ENCODE data around the gene UGT1A8. TPM values are rescaled to one million over a fixed set of nuclear protein-coding genes. Genes with fewer than 3 reads are reported as not detected.

The UGT1A8 gene
- total RNA-seq, 1 experiment from 2014 or later: 0.17 TPM

DNA sequence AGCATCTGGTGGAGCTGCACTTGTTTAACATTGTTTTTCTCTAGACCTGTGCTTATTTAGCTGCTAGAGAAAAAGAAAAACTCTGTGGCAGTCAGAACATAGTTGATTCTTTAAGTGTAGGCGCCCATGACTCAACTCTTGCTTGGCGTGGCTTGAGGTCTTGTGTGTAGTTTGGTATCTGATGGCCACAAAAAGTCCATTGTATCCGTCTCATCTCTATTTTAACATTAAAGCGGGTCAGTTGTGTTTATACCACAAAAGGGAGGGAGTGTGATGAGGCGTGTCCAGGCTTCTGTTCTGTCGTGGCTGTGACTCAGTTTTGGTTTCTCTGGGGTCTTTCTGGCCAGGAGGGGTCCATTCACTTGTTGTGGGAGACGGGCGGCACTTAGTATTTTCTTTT is 24.2 kb upstream of the UGT1A8 start:
- Histone ChIP-seq H3K4me1 (replicated peaks; ENCODE audit: insufficient read depth) (peaks cover 11% of the 10 kb centered on the region), H3K27me3 (ENCODE audit: insufficient read depth, low read depth) (no peaks in the 10 kb centered on the region), H3K9me3 (ENCODE audit: insufficient read depth, low read depth) (no peaks in the 10 kb centered on the region), H3K79me2 (ENCODE audit: low read depth) (no peaks in the 10 kb centered on the region), H3K4me2 (no peak overlapping the region), H3K36me3 (ENCODE audit: low read depth) (no peaks in the 10 kb centered on the region), H4K20me1 (ENCODE audit: insufficient read depth) (no peaks in the 10 kb centered on the region), H3K4me3 (no peak overlapping the region), H3K27ac (no peak overlapping the region), H2AFZ (no peak overlapping the region), H3K9me2 (ENCODE audit: insufficient read depth) (no peaks in the 10 kb centered on the region), H3F3A (ENCODE audit: insufficient read depth, low read depth) (no peaks in the 10 kb centered on the region)
- TF ChIP-seq EZH2 (IDR thresholded peaks at IDR 0.05; ENCODE audit: low read depth): no peak
- TF ChIP-seq, protein P1, sequence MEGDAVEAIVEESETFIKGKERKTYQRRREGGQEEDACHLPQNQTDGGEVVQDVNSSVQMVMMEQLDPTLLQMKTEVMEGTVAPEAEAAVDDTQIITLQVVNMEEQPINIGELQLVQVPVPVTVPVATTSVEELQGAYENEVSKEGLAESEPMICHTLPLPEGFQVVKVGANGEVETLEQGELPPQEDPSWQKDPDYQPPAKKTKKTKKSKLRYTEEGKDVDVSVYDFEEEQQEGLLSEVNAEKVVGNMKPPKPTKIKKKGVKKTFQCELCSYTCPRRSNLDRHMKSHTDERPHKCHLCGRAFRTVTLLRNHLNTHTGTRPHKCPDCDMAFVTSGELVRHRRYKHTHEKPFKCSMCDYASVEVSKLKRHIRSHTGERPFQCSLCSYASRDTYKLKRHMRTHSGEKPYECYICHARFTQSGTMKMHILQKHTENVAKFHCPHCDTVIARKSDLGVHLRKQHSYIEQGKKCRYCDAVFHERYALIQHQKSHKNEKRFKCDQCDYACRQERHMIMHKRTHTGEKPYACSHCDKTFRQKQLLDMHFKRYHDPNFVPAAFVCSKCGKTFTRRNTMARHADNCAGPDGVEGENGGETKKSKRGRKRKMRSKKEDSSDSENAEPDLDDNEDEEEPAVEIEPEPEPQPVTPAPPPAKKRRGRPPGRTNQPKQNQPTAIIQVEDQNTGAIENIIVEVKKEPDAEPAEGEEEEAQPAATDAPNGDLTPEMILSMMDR (conservative IDR thresholded peaks at IDR 0.05): no peak
- intact Hi-C loops (cut with micrococcal nuclease; ENCODE audit: unreplicated experiment): no loop called here
- DNase-seq: peak in 1 of 2 experiments; percentile 9
- CTCF ChIA-PET: no interaction called here
- POLR2A ChIA-PET (ENCODE audit: unreplicated experiment): no interaction called here
- BruUV-seq (replicated peaks): no TSS peak

DNA sequence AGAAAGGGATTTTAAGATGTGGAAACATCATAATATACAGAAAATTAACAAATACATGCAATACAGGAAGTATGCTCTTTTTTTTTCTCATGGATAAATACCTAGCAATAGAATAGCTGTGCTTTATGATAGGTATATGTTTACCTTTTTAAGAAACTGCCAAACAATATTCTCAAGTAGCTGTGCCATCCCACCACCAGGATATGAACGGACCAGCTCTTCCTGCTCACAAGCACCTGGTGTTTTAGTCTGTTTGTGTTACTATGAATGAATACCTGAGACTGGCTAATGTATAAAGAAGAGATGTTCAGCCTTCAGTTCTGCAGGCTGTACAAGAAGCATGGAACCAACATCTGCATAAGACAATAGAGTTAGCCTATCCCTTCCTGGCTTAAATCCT is 19.9 kb upstream of the UGT1A8 start:
- Histone ChIP-seq H3K79me2 (ENCODE audit: low read depth) (no peaks in the 10 kb centered on the region), H4K20me1 (ENCODE audit: insufficient read depth) (no peaks in the 10 kb centered on the region), H3F3A (ENCODE audit: insufficient read depth, low read depth) (no peaks in the 10 kb centered on the region), H3K27ac (no peak overlapping the region), H3K27me3 (ENCODE audit: insufficient read depth, low read depth) (no peaks in the 10 kb centered on the region), H3K4me3 (no peak overlapping the region), H3K4me2 (peak overlapping the region; percentile 5), H3K9me3 (ENCODE audit: insufficient read depth, low read depth) (peaks cover 4% of the 10 kb centered on the region; the same call in 1 of the 2 replicates), H3K36me3 (ENCODE audit: low read depth) (no peaks in the 10 kb centered on the region), H2AFZ (no peak overlapping the region; the same call in 1 of the 2 replicates), H3K4me1 (replicated peaks; ENCODE audit: insufficient read depth) (peaks cover 17% of the 10 kb centered on the region), H3K9me2 (ENCODE audit: insufficient read depth) (no peaks in the 10 kb centered on the region)
- TF ChIP-seq EZH2 (IDR thresholded peaks at IDR 0.05; ENCODE audit: low read depth): no peak
- TF ChIP-seq, protein P1 (conservative IDR thresholded peaks at IDR 0.05): no peak
- intact Hi-C loops (cut with micrococcal nuclease; ENCODE audit: unreplicated experiment): no loop called here
- POLR2A ChIA-PET (ENCODE audit: unreplicated experiment): interaction anchor here (0.6 to 0.7 kb wide), 2 partner anchors 39 to 109 kb away, joined by 6 read pairs; partner anchors contain the start of gene UGT1A10
- CTCF ChIA-PET: no interaction called here
- DNase-seq: no peak
- no TSS peak for BruUV-seq (replicated peaks)

DNA sequence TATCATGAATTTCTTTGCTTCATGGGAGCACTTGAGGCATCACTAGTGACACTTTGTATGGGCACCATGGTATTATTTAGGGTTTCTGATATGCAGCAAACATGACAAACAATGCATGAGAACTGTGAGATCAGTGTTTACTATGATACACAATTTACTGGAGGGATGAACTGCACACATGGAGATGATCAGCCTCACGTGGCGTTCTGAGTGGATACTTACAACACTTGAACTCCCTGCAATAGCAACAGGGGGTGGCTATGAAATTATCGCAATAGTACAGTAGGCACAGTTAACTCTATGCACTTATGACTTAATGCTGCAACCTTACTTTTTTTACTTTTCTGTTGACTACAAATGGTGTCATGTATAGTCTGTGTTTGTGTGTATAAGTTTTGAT is 18.5 kb upstream of the UGT1A8 start:
- intact Hi-C loops (cut with micrococcal nuclease; ENCODE audit: unreplicated experiment): no loop called here
- H4K20me1 ChIP-seq (ENCODE audit: insufficient read depth): no peaks in the 10 kb centered on the region
- no TSS peak for BruUV-seq (replicated peaks)

More for the DNA sequence above, 18.5 kb upstream of the UGT1A8 start:
- H3K27ac ChIP-seq: no peak overlapping the region
- H3K9me2 ChIP-seq (ENCODE audit: insufficient read depth): no peaks in the 10 kb centered on the region
- TF ChIP-seq, protein P1 (conservative IDR thresholded peaks at IDR 0.05): no peak
- no peak for TF ChIP-seq EZH2 (IDR thresholded peaks at IDR 0.05; ENCODE audit: low read depth)
- H3K4me1 ChIP-seq (replicated peaks; ENCODE audit: insufficient read depth): peaks cover 17% of the 10 kb centered on the region
- CTCF ChIA-PET: no interaction called here
- no peak for DNase-seq
- no peaks in the 10 kb centered on the region for H3K36me3 ChIP-seq (ENCODE audit: low read depth)
- no peaks in the 10 kb centered on the region for H3K27me3 ChIP-seq (ENCODE audit: insufficient read depth, low read depth)
- no peak overlapping the region for H3K4me3 ChIP-seq
- POLR2A ChIA-PET (ENCODE audit: unreplicated experiment): no interaction called here
- no peak overlapping the region for H2AFZ ChIP-seq
- no peaks in the 10 kb centered on the region for H3K79me2 ChIP-seq (ENCODE audit: low read depth)
- no peak overlapping the region for H3K4me2 ChIP-seq
- H3F3A ChIP-seq (ENCODE audit: insufficient read depth, low read depth): no peaks in the 10 kb centered on the region
- H3K9me3 ChIP-seq (ENCODE audit: insufficient read depth, low read depth): peaks cover 6% of the 10 kb centered on the region; the same call in 1 of the 2 replicates
